Gastroesophageal sphincter (tissue), 3 donors: Measurements from ENCODE around the gene EPHA8.

ENCODE experiments used
- CTCF ChIP-seq, 4 experiments: fragments of 200-600 bp in 2 of 4; fragments of 450-650 bp in 2 of 4; sonication (generic) in 1 of 4; IDR thresholded peaks; one replicate each; pipeline ENCODE4 v1.5.1; 2017 to 2019; ENCODE audit warnings: antibody characterized with exemption in 4 of 4, mild to moderate bottlenecking in 2 of 4, moderate library complexity in 2 of 4
- EP300 ChIP-seq: sonication (generic); formaldehyde crosslinking; IDR thresholded peaks from one replicate; pipeline ENCODE4 v1.6.1; 2017; ENCODE audit warnings: antibody characterized with exemption, mild to moderate bottlenecking
- POLR2A ChIP-seq, 2 donors: fragments of 450-650 bp; IDR thresholded peaks; one replicate each; pipeline ENCODE4 v1.6.1; 2017; ENCODE audit warnings: antibody characterized with exemption in 2 of 2, mild to moderate bottlenecking in 2 of 2, moderate library complexity in 1 of 2
- POLR2AphosphoS5 ChIP-seq: sonication (generic); formaldehyde crosslinking; IDR thresholded peaks from one replicate; pipeline ENCODE4 v1.6.1; 2017; ENCODE audit warnings: antibody characterized with exemption

DNA sequence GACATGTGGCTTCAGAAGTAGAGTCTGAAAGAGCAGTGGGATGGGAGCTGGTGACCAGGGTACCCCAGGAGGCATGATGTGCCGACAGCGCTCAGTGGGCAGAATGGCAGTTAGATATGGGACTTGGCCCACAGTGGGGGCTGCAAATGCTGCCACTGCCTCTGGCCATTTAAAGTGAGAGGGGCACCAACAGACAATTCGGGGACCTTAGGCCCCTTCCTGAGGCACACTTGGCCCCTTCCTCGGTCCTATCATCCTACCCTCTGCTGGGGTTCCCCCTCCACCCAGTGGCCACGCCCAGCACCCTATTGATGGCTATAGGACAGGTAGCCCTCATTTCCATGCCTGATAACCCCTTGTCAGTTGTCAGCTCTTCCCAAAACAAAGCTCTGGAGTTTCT, 36.6 kb upstream of the EPHA8 start:
- TF ChIP-seq CTCF (IDR thresholded peaks at IDR 0.05) (no peak), POLR2A (IDR thresholded peaks at IDR 0.05) (no peak), EP300 (no peak), POLR2AphosphoS5 (no peak)
